Measurements from ENCODE around the gene LAMA3. TPM values are rescaled to one million over a fixed set of nuclear protein-coding genes. Genes with fewer than 3 reads are reported as not detected.

LAMA3 gene
- total RNA-seq, 1 donor from 2014 or later: 1.9 TPM

DNA sequence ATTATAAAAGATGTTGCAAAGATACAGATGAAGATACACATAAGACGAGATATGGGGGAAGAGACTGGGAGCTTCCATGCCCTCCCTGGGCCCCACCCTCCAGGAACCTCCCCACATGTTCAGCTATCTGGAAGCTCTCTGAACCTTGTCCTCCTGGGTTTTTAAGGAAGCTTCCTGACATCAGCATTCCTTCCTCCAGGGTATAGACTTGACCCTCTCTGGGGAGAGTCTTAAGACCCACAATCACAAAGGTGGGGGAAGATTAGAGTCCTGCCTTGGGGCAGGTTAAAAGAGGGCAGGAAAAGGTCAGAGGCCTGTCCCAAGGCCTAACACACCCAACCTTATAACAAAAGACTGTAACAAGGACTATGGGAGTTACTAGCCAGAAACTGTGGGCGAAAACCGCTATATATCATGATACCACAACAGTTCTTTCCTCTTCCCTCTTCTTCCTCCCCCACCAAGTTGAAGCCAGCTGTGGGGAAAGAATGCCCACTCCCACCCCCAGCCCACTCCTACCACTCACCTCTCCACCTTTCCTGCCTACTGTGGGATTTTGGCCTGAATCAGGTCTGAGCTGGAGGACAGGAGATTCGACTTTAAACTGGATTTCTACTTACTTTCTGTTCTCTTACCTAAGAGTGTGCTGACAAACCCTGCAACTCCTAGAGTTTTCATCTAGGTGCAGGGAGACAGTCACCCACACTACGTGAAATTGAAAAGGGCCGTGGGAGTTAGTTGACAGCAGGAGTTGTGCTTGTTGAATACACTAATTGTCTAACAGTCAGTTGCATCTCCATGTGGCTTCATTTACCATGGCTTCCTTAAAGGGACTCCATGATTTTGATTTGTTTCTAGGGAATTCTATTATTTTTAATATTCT, 105.0 kb downstream of the LAMA3 start:
- TF ChIP-seq CTCF (IDR thresholded peaks at IDR 0.05): no peak
- no peak for DNase-seq (ENCODE audit: low spot score)
- Mint-ChIP-seq H3K27ac (ENCODE audit: unreplicated experiment) (no peak overlapping the region), H3K4me1 (ENCODE audit: low read depth) (no peaks in the 10 kb centered on the region), H3K27me3 (ENCODE audit: low read depth) (no peaks in the 10 kb centered on the region), H3K36me3 (ENCODE audit: low read depth) (no peaks in the 10 kb centered on the region), H3K4me3 (ENCODE audit: unreplicated experiment) (no peak overlapping the region), H3K9me3 (ENCODE audit: low read depth) (peaks cover 3% of the 10 kb centered on the region)

GRCh38 chr18:23798249-23798648, 109.0 kb downstream of the LAMA3 start:
- H3K4me3 Mint-ChIP-seq (ENCODE audit: unreplicated experiment): no peak overlapping the region
- TF ChIP-seq CTCF (IDR thresholded peaks at IDR 0.05): no peak
- H3K9me3 Mint-ChIP-seq (ENCODE audit: low read depth): peaks cover 4% of the 10 kb centered on the region
- no peak overlapping the region for H3K27ac Mint-ChIP-seq (ENCODE audit: unreplicated experiment)
- H3K27me3 Mint-ChIP-seq (ENCODE audit: low read depth): peaks cover 15% of the 10 kb centered on the region
- H3K36me3 Mint-ChIP-seq (ENCODE audit: low read depth): no peaks in the 10 kb centered on the region
- H3K4me1 Mint-ChIP-seq (ENCODE audit: low read depth): no peaks in the 10 kb centered on the region
- no peak for DNase-seq (ENCODE audit: low spot score)

DNA sequence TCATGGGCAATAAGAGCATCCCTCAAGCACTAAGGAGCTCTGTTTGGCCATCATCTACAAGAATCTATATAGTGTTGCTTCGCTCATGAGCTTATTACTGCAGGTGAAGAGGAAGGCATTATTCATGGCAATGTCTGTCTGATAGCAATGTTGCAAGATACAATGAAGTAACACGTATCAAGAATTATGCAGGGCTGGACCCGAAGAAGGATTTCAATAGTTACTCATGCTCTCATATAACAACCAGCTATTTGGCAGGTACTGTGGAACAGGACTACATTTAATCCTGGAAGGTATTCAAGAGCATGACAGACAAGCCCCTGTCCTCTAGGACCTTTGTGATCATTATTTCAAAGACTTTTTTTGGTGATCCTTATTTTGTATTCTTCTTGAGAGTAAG, 109.6 kb downstream of the LAMA3 start:
- H3K4me1 Mint-ChIP-seq (ENCODE audit: low read depth): no peaks in the 10 kb centered on the region
- no peak for DNase-seq (ENCODE audit: low spot score)
- peaks cover 21% of the 10 kb centered on the region for H3K27me3 Mint-ChIP-seq (ENCODE audit: low read depth)
- peaks cover 4% of the 10 kb centered on the region for H3K9me3 Mint-ChIP-seq (ENCODE audit: low read depth)
- H3K36me3 Mint-ChIP-seq (ENCODE audit: low read depth): no peaks in the 10 kb centered on the region
- no peak overlapping the region for H3K27ac Mint-ChIP-seq (ENCODE audit: unreplicated experiment)
- H3K4me3 Mint-ChIP-seq (ENCODE audit: unreplicated experiment): no peak overlapping the region
- TF ChIP-seq CTCF (IDR thresholded peaks at IDR 0.05): no peak

GRCh38 chr18:23799540-23799939, 110.3 kb downstream of the LAMA3 start:
- Mint-ChIP-seq H3K4me3 (ENCODE audit: unreplicated experiment) (no peak overlapping the region), H3K9me3 (ENCODE audit: low read depth) (peaks cover 4% of the 10 kb centered on the region), H3K27me3 (ENCODE audit: low read depth) (peaks cover 22% of the 10 kb centered on the region), H3K36me3 (ENCODE audit: low read depth) (no peaks in the 10 kb centered on the region), H3K4me1 (ENCODE audit: low read depth) (no peaks in the 10 kb centered on the region), H3K27ac (ENCODE audit: unreplicated experiment) (no peak overlapping the region)
- TF ChIP-seq CTCF (IDR thresholded peaks at IDR 0.05): no peak
- no peak for DNase-seq (ENCODE audit: low spot score)

- Mint-ChIP-seq H3K36me3 (ENCODE audit: low read depth) (no peaks in the 10 kb centered on the region), H3K4me3 (ENCODE audit: unreplicated experiment) (no peak overlapping the region), H3K27ac (ENCODE audit: unreplicated experiment) (no peak overlapping the region), H3K4me1 (ENCODE audit: low read depth) (peaks cover 2% of the 10 kb centered on the region), H3K9me3 (ENCODE audit: low read depth) (peaks cover 4% of the 10 kb centered on the region), H3K27me3 (ENCODE audit: low read depth) (peaks cover 22% of the 10 kb centered on the region)
- no peak for DNase-seq (ENCODE audit: low spot score)
- no peak for TF ChIP-seq CTCF (IDR thresholded peaks at IDR 0.05)
These were observed 111.6 kb downstream of the LAMA3 start for GRCh38 chr18:23800902-23801301.

Measured in chondrocyte (in vitro differentiated cells).